Measurements from ENCODE around the gene RPGRIP1L. TPM values are rescaled to one million over a fixed set of nuclear protein-coding genes. Genes with fewer than 3 reads are reported as not detected.

RPGRIP1L gene
- total RNA-seq, 1 donor from 2014 or later = 15.3 TPM

- H3K27me3 ChIP-seq (ENCODE audit: control insufficient read depth, insufficient read depth, low read length) = no peaks in the 10 kb centered on the region
- TF ChIP-seq, protein P1, sequence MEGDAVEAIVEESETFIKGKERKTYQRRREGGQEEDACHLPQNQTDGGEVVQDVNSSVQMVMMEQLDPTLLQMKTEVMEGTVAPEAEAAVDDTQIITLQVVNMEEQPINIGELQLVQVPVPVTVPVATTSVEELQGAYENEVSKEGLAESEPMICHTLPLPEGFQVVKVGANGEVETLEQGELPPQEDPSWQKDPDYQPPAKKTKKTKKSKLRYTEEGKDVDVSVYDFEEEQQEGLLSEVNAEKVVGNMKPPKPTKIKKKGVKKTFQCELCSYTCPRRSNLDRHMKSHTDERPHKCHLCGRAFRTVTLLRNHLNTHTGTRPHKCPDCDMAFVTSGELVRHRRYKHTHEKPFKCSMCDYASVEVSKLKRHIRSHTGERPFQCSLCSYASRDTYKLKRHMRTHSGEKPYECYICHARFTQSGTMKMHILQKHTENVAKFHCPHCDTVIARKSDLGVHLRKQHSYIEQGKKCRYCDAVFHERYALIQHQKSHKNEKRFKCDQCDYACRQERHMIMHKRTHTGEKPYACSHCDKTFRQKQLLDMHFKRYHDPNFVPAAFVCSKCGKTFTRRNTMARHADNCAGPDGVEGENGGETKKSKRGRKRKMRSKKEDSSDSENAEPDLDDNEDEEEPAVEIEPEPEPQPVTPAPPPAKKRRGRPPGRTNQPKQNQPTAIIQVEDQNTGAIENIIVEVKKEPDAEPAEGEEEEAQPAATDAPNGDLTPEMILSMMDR (IDR thresholded peaks at IDR 0.05; ENCODE audit: insufficient read depth, low read length, poor library complexity, severe bottlenecking) = no peak
- H3K4me3 ChIP-seq (ENCODE audit: low read depth, low read length) = no peak overlapping the region
- H3K36me3 ChIP-seq (ENCODE audit: control insufficient read depth, insufficient read depth, low read length) = no peaks in the 10 kb centered on the region
- no peak for DNase-seq (ENCODE audit: low read depth)
These were observed 95.6 kb downstream of the RPGRIP1L start for GRCh38 chr16:53608094-53608493.

- DNase-seq (ENCODE audit: low read depth) = no peak
- TF ChIP-seq, protein P1 (IDR thresholded peaks at IDR 0.05; ENCODE audit: insufficient read depth, low read length, poor library complexity, severe bottlenecking) = no peak
- H3K36me3 ChIP-seq (ENCODE audit: control insufficient read depth, insufficient read depth, low read length) = no peaks in the 10 kb centered on the region
- H3K4me3 ChIP-seq (ENCODE audit: low read depth, low read length) = no peak overlapping the region
- no peaks in the 10 kb centered on the region for H3K27me3 ChIP-seq (ENCODE audit: control insufficient read depth, insufficient read depth, low read length)
These were observed 97.7 kb downstream of the RPGRIP1L start for GRCh38 chr16:53605831-53606400.

GRCh38 chr16:53605356-53605755, 98.3 kb downstream of the RPGRIP1L start:
- TF ChIP-seq, protein P1 (IDR thresholded peaks at IDR 0.05; ENCODE audit: insufficient read depth, low read length, poor library complexity, severe bottlenecking) = no peak
- Histone ChIP-seq H3K4me3 (ENCODE audit: low read depth, low read length) (no peak overlapping the region), H3K36me3 (ENCODE audit: control insufficient read depth, insufficient read depth, low read length) (no peaks in the 10 kb centered on the region), H3K27me3 (ENCODE audit: control insufficient read depth, insufficient read depth, low read length) (no peaks in the 10 kb centered on the region)
- DNase-seq (ENCODE audit: low read depth) = no peak

DNA sequence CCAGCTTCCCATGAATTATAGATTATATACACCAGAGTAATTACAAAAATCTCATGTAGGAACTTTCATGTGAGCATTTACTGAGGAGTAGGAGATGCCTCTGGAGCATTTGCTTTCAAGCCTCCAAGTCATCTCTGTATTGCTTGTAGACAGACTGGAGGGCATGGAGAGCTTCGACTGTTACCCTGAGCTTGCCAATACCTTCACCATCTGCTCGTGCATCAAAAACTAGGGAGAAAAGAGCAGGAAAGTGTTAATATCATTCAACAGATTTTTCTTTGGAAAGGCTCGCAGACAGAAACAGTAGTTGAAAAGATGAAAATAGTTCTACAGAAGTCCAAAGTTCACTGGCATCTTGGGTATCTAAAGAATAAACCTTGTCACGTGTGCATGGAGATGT, 101.7 kb downstream of the RPGRIP1L start:
- TF ChIP-seq, protein P1 (IDR thresholded peaks at IDR 0.05; ENCODE audit: insufficient read depth, low read length, poor library complexity, severe bottlenecking) = no peak
- DNase-seq (ENCODE audit: low read depth) = no peak
- H3K27me3 ChIP-seq (ENCODE audit: control insufficient read depth, insufficient read depth, low read length) = no peaks in the 10 kb centered on the region
- no peaks in the 10 kb centered on the region for H3K36me3 ChIP-seq (ENCODE audit: control insufficient read depth, insufficient read depth, low read length)
- no peak overlapping the region for H3K4me3 ChIP-seq (ENCODE audit: low read depth, low read length)

- DNase-seq (ENCODE audit: low read depth) = no peak
- H3K27me3 ChIP-seq (ENCODE audit: control insufficient read depth, insufficient read depth, low read length) = no peaks in the 10 kb centered on the region
- H3K36me3 ChIP-seq (ENCODE audit: control insufficient read depth, insufficient read depth, low read length) = no peaks in the 10 kb centered on the region
- TF ChIP-seq, protein P1 (IDR thresholded peaks at IDR 0.05; ENCODE audit: insufficient read depth, low read length, poor library complexity, severe bottlenecking) = no peak
- no peak overlapping the region for H3K4me3 ChIP-seq (ENCODE audit: low read depth, low read length)
These were observed 103.0 kb downstream of the RPGRIP1L start for GRCh38 chr16:53600616-53601015.

- H3K36me3 ChIP-seq (ENCODE audit: control insufficient read depth, insufficient read depth, low read length) = no peaks in the 10 kb centered on the region
- no peak overlapping the region for H3K4me3 ChIP-seq (ENCODE audit: low read depth, low read length)
- TF ChIP-seq, protein P1 (IDR thresholded peaks at IDR 0.05; ENCODE audit: insufficient read depth, low read length, poor library complexity, severe bottlenecking) = no peak
- DNase-seq (ENCODE audit: low read depth) = no peak
- H3K27me3 ChIP-seq (ENCODE audit: control insufficient read depth, insufficient read depth, low read length) = no peaks in the 10 kb centered on the region
These were observed 103.5 kb downstream of the RPGRIP1L start for GRCh38 chr16:53600126-53600525.
